SH-SY5Y (cell line): ENCODE data around the gene TFF2.

Experiments used
- GATA2 ChIP-seq: IDR thresholded peaks from 2 replicates; pipeline ENCODE4 v1.6.1; 2011; ENCODE audit warnings: mild to moderate bottlenecking, low read depth, low read length
- GATA3 ChIP-seq: IDR thresholded peaks from 2 replicates; pipeline ENCODE4 v1.6.1; 2011; ENCODE audit warnings: low read depth, mild to moderate bottlenecking, low read length, moderate library complexity

- TF ChIP-seq GATA2 = no peak
- TF ChIP-seq GATA3 = no peak
These were observed 26.6 kb upstream of the TFF2 start for GRCh38 chr21:42377211-42377950.
